ENCODE data around the gene MUTYH. TPM values are rescaled to one million over a fixed set of nuclear protein-coding genes. Genes with fewer than 3 reads are reported as not detected.

MUTYH gene
- total RNA-seq, 2 donors from 2014 or later = 17.0 to 65.0 TPM

- no peaks in the 10 kb centered on the region for H3K4me1 ChIP-seq
- intact Hi-C loops (cut with DNase I) = no loop called here
- no peak for TF ChIP-seq CTCF (IDR thresholded peaks at IDR 0.05)
- no peak overlapping the region for H3K4me3 ChIP-seq
- no peak overlapping the region for H3K27ac ChIP-seq
- H3K9me3 ChIP-seq = no peaks in the 10 kb centered on the region
- DNase-seq = no peak
- H3K27me3 ChIP-seq = no peaks in the 10 kb centered on the region
- H3K36me3 ChIP-seq = no peaks in the 10 kb centered on the region
- H3K9ac ChIP-seq (ENCODE audit: low read depth in 2 of 2, low read length in 2 of 2) = no peak overlapping the region
Observed at GRCh38 chr1:45356186-45356585, 15.9 kb upstream of the MUTYH start.

GRCh38 chr1:45355683-45356082 lies 15.4 kb upstream of the MUTYH start:
- Histone ChIP-seq H3K4me3 (no peak overlapping the region), H3K27me3 (no peaks in the 10 kb centered on the region), H3K27ac (no peak overlapping the region), H3K9ac (ENCODE audit: low read depth in 2 of 2, low read length in 2 of 2) (no peak overlapping the region), H3K9me3 (no peaks in the 10 kb centered on the region), H3K36me3 (no peaks in the 10 kb centered on the region), H3K4me1 (no peaks in the 10 kb centered on the region)
- no peak for TF ChIP-seq CTCF (IDR thresholded peaks at IDR 0.05)
- DNase-seq = no peak
- intact Hi-C loops (cut with DNase I) = no loop called here

GRCh38 chr1:45354838-45355237 lies 14.6 kb upstream of the MUTYH start:
- no peak for DNase-seq
- no peak overlapping the region for H3K4me3 ChIP-seq
- H3K9ac ChIP-seq (ENCODE audit: low read depth in 2 of 2, low read length in 2 of 2) = no peak overlapping the region
- H3K27ac ChIP-seq = no peak overlapping the region
- intact Hi-C loops (cut with DNase I) = no loop called here
- no peaks in the 10 kb centered on the region for H3K27me3 ChIP-seq
- H3K9me3 ChIP-seq = no peaks in the 10 kb centered on the region
- no peaks in the 10 kb centered on the region for H3K4me1 ChIP-seq
- H3K36me3 ChIP-seq = no peaks in the 10 kb centered on the region
- TF ChIP-seq CTCF (IDR thresholded peaks at IDR 0.05) = no peak

- no peaks in the 10 kb centered on the region for H3K36me3 ChIP-seq
- no peak for TF ChIP-seq CTCF (IDR thresholded peaks at IDR 0.05)
- H3K4me1 ChIP-seq = no peaks in the 10 kb centered on the region
- no peak overlapping the region for H3K9ac ChIP-seq (ENCODE audit: low read depth in 2 of 2, low read length in 2 of 2)
- H3K9me3 ChIP-seq = no peaks in the 10 kb centered on the region
- H3K27ac ChIP-seq = no peak overlapping the region
- no peaks in the 10 kb centered on the region for H3K27me3 ChIP-seq
- H3K4me3 ChIP-seq = no peak overlapping the region
- intact Hi-C loops (cut with DNase I) = no loop called here
- no peak for DNase-seq
Observed at GRCh38 chr1:45353685-45354084, 13.4 kb upstream of the MUTYH start.

GRCh38 chr1:45351508-45351907 lies 11.3 kb upstream of the MUTYH start:
- no peak overlapping the region for H3K4me3 ChIP-seq
- no peak for DNase-seq
- intact Hi-C loops (cut with DNase I) = no loop called here
- no peaks in the 10 kb centered on the region for H3K36me3 ChIP-seq
- H3K4me1 ChIP-seq = no peaks in the 10 kb centered on the region
- H3K9me3 ChIP-seq = no peaks in the 10 kb centered on the region
- H3K9ac ChIP-seq (ENCODE audit: low read depth in 2 of 2, low read length in 2 of 2) = no peak overlapping the region
- H3K27me3 ChIP-seq = no peaks in the 10 kb centered on the region
- no peak for TF ChIP-seq CTCF (IDR thresholded peaks at IDR 0.05)
- H3K27ac ChIP-seq = no peak overlapping the region
